ENCODE measurements around the gene PPP1R14C.

DNA sequence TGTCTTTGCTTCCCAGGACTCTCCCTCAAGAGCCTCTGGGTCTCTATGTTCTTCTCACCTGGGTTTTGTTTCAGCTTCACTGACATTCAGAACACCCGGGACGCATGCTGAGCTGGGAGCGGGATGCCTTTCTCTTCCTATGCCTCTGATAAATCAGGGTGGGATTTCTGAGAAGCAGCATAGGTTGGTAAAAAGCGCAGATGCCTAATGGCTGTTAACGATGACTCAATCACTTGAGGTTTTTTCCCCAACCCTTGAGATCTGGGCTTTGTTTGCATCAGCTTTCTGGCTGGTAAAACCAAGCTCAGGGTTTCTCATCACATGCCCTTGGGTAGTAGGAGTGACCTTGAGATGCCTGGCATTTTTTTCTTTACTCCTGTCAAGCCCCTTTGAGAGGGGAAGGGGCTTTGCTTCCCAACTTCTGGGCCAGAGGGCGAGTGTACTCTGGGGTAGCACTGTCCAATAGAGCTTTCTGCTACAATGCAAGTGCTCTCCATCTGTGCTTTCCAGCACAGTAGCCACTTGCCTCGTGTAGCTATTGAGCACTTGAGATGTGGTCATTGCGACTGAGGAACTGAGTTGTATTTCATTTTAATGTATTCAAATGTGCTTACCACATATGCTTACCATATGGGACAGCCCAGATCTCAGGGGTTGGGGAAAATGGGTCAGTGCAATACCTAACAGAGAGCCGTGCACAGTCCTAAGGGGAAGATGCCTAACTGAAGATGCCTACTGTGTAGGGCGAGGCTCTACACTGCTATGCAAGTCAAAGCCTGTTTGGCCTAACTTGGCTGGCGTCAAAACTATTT, 69.1 kb downstream of the PPP1R14C start:
- TF ChIP-seq POLR2AphosphoS5 (IDR thresholded peaks at IDR 0.05; ENCODE audit: low read depth, low read length) (no peak), TAF1 (IDR thresholded peaks at IDR 0.05; ENCODE audit: borderline replicate concordance, insufficient read depth, low read length) (no peak), SIN3A (IDR thresholded peaks at IDR 0.05; ENCODE audit: borderline replicate concordance, insufficient read depth, low read length) (no peak)
- TF ChIP-seq, protein P1, sequence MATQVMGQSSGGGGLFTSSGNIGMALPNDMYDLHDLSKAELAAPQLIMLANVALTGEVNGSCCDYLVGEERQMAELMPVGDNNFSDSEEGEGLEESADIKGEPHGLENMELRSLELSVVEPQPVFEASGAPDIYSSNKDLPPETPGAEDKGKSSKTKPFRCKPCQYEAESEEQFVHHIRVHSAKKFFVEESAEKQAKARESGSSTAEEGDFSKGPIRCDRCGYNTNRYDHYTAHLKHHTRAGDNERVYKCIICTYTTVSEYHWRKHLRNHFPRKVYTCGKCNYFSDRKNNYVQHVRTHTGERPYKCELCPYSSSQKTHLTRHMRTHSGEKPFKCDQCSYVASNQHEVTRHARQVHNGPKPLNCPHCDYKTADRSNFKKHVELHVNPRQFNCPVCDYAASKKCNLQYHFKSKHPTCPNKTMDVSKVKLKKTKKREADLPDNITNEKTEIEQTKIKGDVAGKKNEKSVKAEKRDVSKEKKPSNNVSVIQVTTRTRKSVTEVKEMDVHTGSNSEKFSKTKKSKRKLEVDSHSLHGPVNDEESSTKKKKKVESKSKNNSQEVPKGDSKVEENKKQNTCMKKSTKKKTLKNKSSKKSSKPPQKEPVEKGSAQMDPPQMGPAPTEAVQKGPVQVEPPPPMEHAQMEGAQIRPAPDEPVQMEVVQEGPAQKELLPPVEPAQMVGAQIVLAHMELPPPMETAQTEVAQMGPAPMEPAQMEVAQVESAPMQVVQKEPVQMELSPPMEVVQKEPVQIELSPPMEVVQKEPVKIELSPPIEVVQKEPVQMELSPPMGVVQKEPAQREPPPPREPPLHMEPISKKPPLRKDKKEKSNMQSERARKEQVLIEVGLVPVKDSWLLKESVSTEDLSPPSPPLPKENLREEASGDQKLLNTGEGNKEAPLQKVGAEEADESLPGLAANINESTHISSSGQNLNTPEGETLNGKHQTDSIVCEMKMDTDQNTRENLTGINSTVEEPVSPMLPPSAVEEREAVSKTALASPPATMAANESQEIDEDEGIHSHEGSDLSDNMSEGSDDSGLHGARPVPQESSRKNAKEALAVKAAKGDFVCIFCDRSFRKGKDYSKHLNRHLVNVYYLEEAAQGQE (IDR thresholded peaks at IDR 0.05; ENCODE audit: insufficient read depth in 1 of 2, low read depth in 2 of 2, low read length in 2 of 2): no peak
